SK-N-MC (cell line): ENCODE data around the gene CCDC183.
"Not testable (repeated sequence)": the region's sequence is repeated elsewhere in the genome, so short reads cannot be mapped to it uniquely, and the experiment has no call there.

ENCODE experiments used
- DNase-seq: peaks from one replicate; pipeline ENCODE4 v3.0.0-alpha.2; 2011; ENCODE audit warnings: low read depth, low spot score
- H3K27ac ChIP-seq: fragments of 200-600 bp; sonication (generic); 2 replicates; pipeline ENCODE4 v1.5.1; 2016; ENCODE audit warnings: mixed run types
- H3K36me3 ChIP-seq: fragments of 200-600 bp; sonication (generic); 2 replicates; pipeline ENCODE4 v1.6.1; 2017; ENCODE audit warnings: antibody characterized with exemption, low read length, mixed read lengths; ENCODE audit not compliant: insufficient read depth
- H3K4me3 ChIP-seq: fragments of 200-600 bp; sonication (generic); 2 replicates; pipeline ENCODE4 v1.5.1; 2016
- H3K9ac ChIP-seq: fragments of 200-600 bp; sonication (generic); 2 replicates; pipeline ENCODE4 v1.8.0; 2017; ENCODE audit warnings: mixed run types, mixed read lengths; ENCODE audit not compliant: insufficient read length
- H3K9me3 ChIP-seq: fragments of 200-600 bp; sonication (generic); 2 replicates; pipeline ENCODE4 v1.6.1; 2017; ENCODE audit warnings: low read depth, mild to moderate bottlenecking, antibody characterized with exemption, low read length, moderate library complexity, mixed read lengths
- EZH2 ChIP-seq: fragments of 200-600 bp; sonication (generic); IDR thresholded peaks from one replicate; pipeline ENCODE4 v1.6.1; 2017; ENCODE audit warnings: antibody characterized with exemption
- FOXP2 ChIP-seq: optimal IDR thresholded peaks from 2 replicates; pipeline ENCODE3; 2011; ENCODE audit warnings: mild to moderate bottlenecking, moderate library complexity; ENCODE audit not compliant: insufficient read depth; ENCODE audit errors: extremely low read length, control extremely low read depth
- POLR2AphosphoS5 ChIP-seq: IDR thresholded peaks from 2 replicates; pipeline ENCODE4 v1.6.1; 2012; ENCODE audit warnings: mild to moderate bottlenecking, low read depth, low read length, borderline replicate concordance

The CCDC183 gene

GRCh38 chr9:136775191-136775590 lies 20.9 kb upstream of the CCDC183 start:
- no peak overlapping the region for H3K9ac ChIP-seq
- H3K9me3 ChIP-seq = no peaks in the 10 kb centered on the region
- TF ChIP-seq POLR2AphosphoS5 (no peak), FOXP2 (no peak), EZH2 (no peak)
- no peak overlapping the region for H3K27ac ChIP-seq
- no peak for DNase-seq
- no peaks in the 10 kb centered on the region for H3K36me3 ChIP-seq
- no peak overlapping the region for H3K4me3 ChIP-seq

- TF ChIP-seq FOXP2 (no peak), EZH2 (no peak), POLR2AphosphoS5 (no peak)
- H3K36me3 ChIP-seq = no peaks in the 10 kb centered on the region
- DNase-seq = no peak
- H3K27ac ChIP-seq = no peak overlapping the region
- H3K4me3 ChIP-seq = no peak overlapping the region
- no peaks in the 10 kb centered on the region for H3K9me3 ChIP-seq
- H3K9ac ChIP-seq = no peak overlapping the region
These were observed 19.2 kb upstream of the CCDC183 start for GRCh38 chr9:136776947-136777346.

- no peak for DNase-seq
- H3K27ac ChIP-seq = no peak overlapping the region
- no peak overlapping the region for H3K4me3 ChIP-seq
- H3K9ac ChIP-seq = no peak overlapping the region
- H3K9me3 ChIP-seq = no peaks in the 10 kb centered on the region
- no peak for TF ChIP-seq EZH2
- TF ChIP-seq POLR2AphosphoS5 = no peak
- TF ChIP-seq FOXP2 = no peak
- H3K36me3 ChIP-seq = no peaks in the 10 kb centered on the region
These were observed 18.8 kb upstream of the CCDC183 start for GRCh38 chr9:136777359-136777758.

GRCh38 chr9:136779808-136780207 lies 16.3 kb upstream of the CCDC183 start:
- Histone ChIP-seq H3K27ac (no peak overlapping the region), H3K36me3 (no peaks in the 10 kb centered on the region), H3K9me3 (no peaks in the 10 kb centered on the region), H3K9ac (no peak overlapping the region), H3K4me3 (no peak overlapping the region)
- TF ChIP-seq FOXP2 (no peak), POLR2AphosphoS5 (no peak), EZH2 (no peak)
- no peak for DNase-seq

- Histone ChIP-seq H3K36me3 (no peaks in the 10 kb centered on the region), H3K4me3 (no peak overlapping the region), H3K9me3 (no peaks in the 10 kb centered on the region), H3K27ac (no peak overlapping the region), H3K9ac (no peak overlapping the region)
- no peak for TF ChIP-seq FOXP2
- TF ChIP-seq POLR2AphosphoS5 = no peak
- TF ChIP-seq EZH2 = no peak
- no peak for DNase-seq
These were observed 13.7 kb upstream of the CCDC183 start for GRCh38 chr9:136782452-136782851.

GRCh38 chr9:136784249-136784996 lies 11.7 kb upstream of the CCDC183 start:
- Histone ChIP-seq H3K27ac (no peak overlapping the region), H3K36me3 (no peaks in the 10 kb centered on the region), H3K9me3 (no peaks in the 10 kb centered on the region), H3K4me3 (no peak overlapping the region), H3K9ac (no peak overlapping the region)
- no peak for DNase-seq
- TF ChIP-seq FOXP2 (no peak), POLR2AphosphoS5 (no peak)

GRCh38 chr9:136784997-136785361 lies 11.2 kb upstream of the CCDC183 start:
- TF ChIP-seq POLR2AphosphoS5 = no peak
- TF ChIP-seq FOXP2 = no peak
- no peak for TF ChIP-seq EZH2
- no peak for DNase-seq
- H3K27ac ChIP-seq = no peak overlapping the region
- no peaks in the 10 kb centered on the region for H3K9me3 ChIP-seq
- no peaks in the 10 kb centered on the region for H3K36me3 ChIP-seq
- H3K4me3 ChIP-seq = no peak overlapping the region
- H3K9ac ChIP-seq = no peak overlapping the region

GRCh38 chr9:136785565-136786355 lies 10.4 kb upstream of the CCDC183 start:
- H3K4me3 ChIP-seq, H3K27ac ChIP-seq: not testable (repeated sequence)

More at GRCh38 chr9:136785565-136786355, 10.4 kb upstream of the CCDC183 start:
- DNase-seq, H3K9me3 ChIP-seq, H3K36me3 ChIP-seq, H3K9ac ChIP-seq: not testable (repeated sequence)
